K562 (cell line): ENCODE measurements around the gene TARP.

Experiments
- ATAC-seq: fragments of 200-7000 bp; cut with Tn5 transposase; 3 replicates; pipeline ENCODE4 v1.9.1; 2020; ENCODE audit warnings: moderate library complexity
- BruUV-seq: library from RNA; stranded (reverse); fragments of 400-500 nt; replicated peaks from 2 replicates; lab custom pipeline; 2021; lab: Mats Ljungman, UMichigan
- CTCF ChIA-PET: fragments of 300-600 bp; formaldehyde crosslinking; extraction: SDS; loops from one replicate; lab custom pipeline; 2021; ENCODE audit warnings: low intra/inter-chr PET ratio; lab: Yijun Ruan, JAX
- POLR2A ChIA-PET: fragments of 300-600, 350-650 bp; sonication (Branson Sonifier 250); formaldehyde crosslinking; extraction: SDS; loops from one replicate; lab custom pipeline; 2021; ENCODE audit warnings: antibody characterized with exemption, inconsistent platforms; lab: Yijun Ruan, JAX
- DNase-seq, 4 experiments: peaks; one replicate each; pipeline versions ENCODE4 v3.0.0 to v3.0.0-alpha.2; 2011 to 2018; ENCODE audit warnings: low spot score in 3 of 4, mixed read lengths in 3 of 4; ENCODE audit errors: extremely low read depth in 1 of 4
- FAIRE-seq: peaks from 2 replicates; lab custom pipeline; 2011; peaks lifted over from hg19 to GRCh38; lab: Jason Lieb, UNC
- H2AFZ ChIP-seq: 2 replicates; pipeline ENCODE4 v1.6.0; 2011; ENCODE audit warnings: low read depth, low read length, control low read depth, inconsistent platforms
- H3K27ac ChIP-seq: fragments of 200-600 bp; 3 replicates; pipeline ENCODE4 v1.8.0; 2011; ENCODE audit warnings: low read depth, mild to moderate bottlenecking, control low read depth, inconsistent platforms, low read length, moderate library complexity, mixed read lengths; ENCODE audit errors: extremely low read depth
- H3K27me3 ChIP-seq, 2 experiments: fragments of 300-600 bp in 1 of 2; 2 replicates in 1 of 2; 3 replicates in 1 of 2; pipeline versions ENCODE4 v1.6.0 to v1.8.0; 2011; ENCODE audit warnings: inconsistent platforms in 2 of 2, low read length in 2 of 2, mild to moderate bottlenecking in 1 of 2, mixed read lengths in 1 of 2, moderate library complexity in 1 of 2; ENCODE audit not compliant: control insufficient read depth in 2 of 2, insufficient read depth in 2 of 2
- H3K36me3 ChIP-seq: fragments of 300-600 bp; 3 replicates; pipeline ENCODE4 v1.8.0; 2011; ENCODE audit warnings: mild to moderate bottlenecking, low read length, inconsistent platforms; ENCODE audit not compliant: control insufficient read depth, insufficient read depth
- H3K4me1 ChIP-seq, 2 experiments: fragments of 200-600 bp in 1 of 2; replicated peaks in 1 of 2; 2 replicates in 1 of 2; 3 replicates in 1 of 2; pipeline versions ENCODE4 v1.5.1 to v1.8.0; 2011; ENCODE audit warnings: inconsistent platforms in 2 of 2, low read length in 2 of 2, mild to moderate bottlenecking in 1 of 2, mixed read lengths in 1 of 2, moderate library complexity in 1 of 2; ENCODE audit not compliant: control insufficient read depth in 2 of 2, insufficient read depth in 2 of 2
- H3K4me2 ChIP-seq: 2 replicates; pipeline ENCODE4 v1.6.1; 2011; ENCODE audit warnings: low read length, control low read depth, inconsistent platforms, mixed read lengths; ENCODE audit not compliant: insufficient read depth
- H3K4me3 ChIP-seq: fragments of 200-600 bp; sonication (generic), shearing (Covaris generic); 2 replicates; pipeline ENCODE4 v1.5.1; 2016; ENCODE audit warnings: control low read depth, inconsistent platforms
- H3K79me2 ChIP-seq: fragments of 200-600 bp; 3 replicates; pipeline ENCODE4 v1.8.0; 2011; ENCODE audit warnings: low read length, inconsistent platforms; ENCODE audit not compliant: control insufficient read depth, insufficient read depth
- H3K9ac ChIP-seq, 2 experiments: 2 replicates each; pipeline versions ENCODE4 v1.6.0 to v1.6.1; 2011; ENCODE audit warnings: low read depth in 2 of 2, low read length in 2 of 2, control low read depth in 1 of 2, inconsistent platforms in 1 of 2, mild to moderate bottlenecking in 1 of 2, mixed read lengths in 1 of 2; ENCODE audit not compliant: insufficient read depth in 1 of 2
- H3K9me1 ChIP-seq: one replicate; pipeline ENCODE4 v1.6.0; 2011; ENCODE audit warnings: inconsistent platforms, mild to moderate bottlenecking, low read length, moderate library complexity; ENCODE audit not compliant: control insufficient read depth, insufficient read depth
- H3K9me3 ChIP-seq: replicated peaks from 2 replicates; pipeline ENCODE4 v1.5.1; 2011; ENCODE audit warnings: low read depth, low read length, inconsistent platforms; ENCODE audit not compliant: control insufficient read depth, insufficient read depth
- H4K20me1 ChIP-seq: replicated peaks from 2 replicates; pipeline ENCODE4 v1.6.1; 2011; ENCODE audit warnings: low read length, inconsistent platforms, mixed read lengths; ENCODE audit not compliant: control insufficient read depth, insufficient read depth
- ARNT ChIP-seq, 2 experiments: fragments of 450-650 bp; IDR thresholded peaks; 2 replicates each; pipeline ENCODE4 v1.6.1; 2016; ENCODE audit warnings: mild to moderate bottlenecking in 1 of 2
- ASH1L ChIP-seq: fragments of 450-650 bp; IDR thresholded peaks from 2 replicates; pipeline ENCODE4 v1.6.1; 2018; ENCODE audit warnings: borderline replicate concordance, mild to moderate bottlenecking, low read depth; ENCODE audit not compliant: partially characterized antibody
- BDP1 ChIP-seq: IDR thresholded peaks from 3 replicates; pipeline ENCODE4 v1.6.1; 2011; ENCODE audit not compliant: insufficient read length, insufficient read depth
- E2F6 ChIP-seq, 2 experiments: IDR thresholded peaks; 2 replicates each; pipeline ENCODE4 v1.6.1; 2011; ENCODE audit warnings: borderline replicate concordance in 1 of 2, control low read depth in 1 of 2, low read depth in 1 of 2, low read length in 1 of 2, mild to moderate bottlenecking in 1 of 2, mixed read lengths in 1 of 2, moderate library complexity in 1 of 2; ENCODE audit not compliant: insufficient read depth in 1 of 2, insufficient read length in 1 of 2, poor library complexity in 1 of 2, severe bottlenecking in 1 of 2; ENCODE audit errors: extremely low read depth in 1 of 2
- GABPA ChIP-seq: fragments of 200-800 bp; sonication (Bioruptor generic); conservative IDR thresholded peaks from 2 replicates; pipeline ENCODE4 v1.6.1; 2016; ENCODE audit warnings: low read depth, missing genetic modification characterization, missing compliant biosample characterization
- MCM2 ChIP-seq: fragments of 450-650 bp; IDR thresholded peaks from 2 replicates; pipeline ENCODE4 v1.6.1; 2017; ENCODE audit warnings: low read depth, mild to moderate bottlenecking
- PCBP1 ChIP-seq: fragments of 200-400 bp; formaldehyde crosslinking; IDR thresholded peaks from 2 replicates; pipeline ENCODE4 v1.6.1; 2018; ENCODE audit warnings: mild to moderate bottlenecking, low read depth, low read length; ENCODE audit not compliant: poor library complexity, severe bottlenecking
- PHF21A ChIP-seq: fragments of 450-650 bp; IDR thresholded peaks from 2 replicates; pipeline ENCODE4 v1.6.1; 2017; ENCODE audit warnings: low read depth, borderline replicate concordance
- PREB ChIP-seq: sonication (generic); formaldehyde crosslinking; IDR thresholded peaks from 2 replicates; pipeline ENCODE4 v1.8.1; 2023; ENCODE audit warnings: mild to moderate bottlenecking, missing genetic modification reagents
- RBM15 ChIP-seq: fragments of 200-400 bp; formaldehyde crosslinking; IDR thresholded peaks from 2 replicates; pipeline ENCODE4 v1.6.1; 2018; ENCODE audit warnings: mild to moderate bottlenecking, low read length, moderate library complexity; ENCODE audit not compliant: insufficient read depth
- SLC30A9 ChIP-seq: fragments of 250-450 bp; sonication (Bioruptor Pico); IDR thresholded peaks from 2 replicates; pipeline ENCODE4 v1.8.0; 2022; ENCODE audit warnings: mild to moderate bottlenecking, moderate library complexity
- TFAP4 ChIP-seq: sonication (generic); formaldehyde crosslinking; IDR thresholded peaks from 2 replicates; pipeline ENCODE4 v1.8.0; 2022; ENCODE audit warnings: missing genetic modification reagents, mild to moderate bottlenecking, moderate library complexity, borderline replicate concordance
- THRA ChIP-seq: fragments of 450-650 bp; IDR thresholded peaks from 2 replicates; pipeline ENCODE4 v1.6.1; 2017; ENCODE audit warnings: mild to moderate bottlenecking, moderate library complexity
- THRB ChIP-seq: fragments of 450-650 bp; formaldehyde crosslinking; conservative IDR thresholded peaks from 2 replicates; pipeline ENCODE4 v1.4.0; 2022; ENCODE audit warnings: mild to moderate bottlenecking, missing genetic modification characterization
- ZNF280B ChIP-seq: fragments of 250-450 bp; sonication (Bioruptor Pico); IDR thresholded peaks from 2 replicates; pipeline ENCODE4 v1.5.1; 2021; ENCODE audit warnings: mild to moderate bottlenecking
- WGBS: fragments of 100-300 bp; shearing (Covaris generic); methylation state at CpG from one replicate; pipeline ENCODE4 v1.1.6; 2016; ENCODE audit warnings: low coverage, mixed read lengths; ENCODE audit not compliant: insufficient coverage; ENCODE audit errors: missing lambda C conversion rate; 5-methylcytosine and 5-hydroxymethylcytosine counted together
- in situ Hi-C: fragments of 300-500 bp; cut with MboI; formaldehyde crosslinking; loops from 4 replicates; pipeline ENCODE4 v1.15.0; 2018; ENCODE audit warnings: inconsistent platforms, mixed read lengths
- intact Hi-C: fragments of 100-400 bp; cut with micrococcal nuclease; formaldehyde crosslinking; loops from 2 replicates; pipeline ENCODE4 v1.14.2; 2022

Gene TARP

GRCh38 chr7:38308140-38308539 is 34.7 kb upstream of the TARP start:
- BruUV-seq = no TSS peak
- ChIA-PET POLR2A (interaction anchor here (0.6 to 1.8 kb wide), 8 partner anchors 9 to 1528 kb away, joined by 3 to 6 read pairs (median 4); no protein-coding TSS in a partner anchor), CTCF (no interaction called here)
- peaks cover 5 to 7% of the 10 kb centered on the region in 2 experiments for H3K4me1 ChIP-seq
- 17% methylated on average over 2 of the region's 2 CpGs for WGBS
- no peak overlapping the region for H3K4me3 ChIP-seq
- H3K79me2 ChIP-seq = peaks cover 4% of the 10 kb centered on the region; the same call in 1 of the 3 replicates
- no peak overlapping the region for H2AFZ ChIP-seq
- FAIRE-seq = no peak
- no peaks in the 10 kb centered on the region for H3K9me1 ChIP-seq
- in situ Hi-C loops = no loop called here
- no peaks in the 10 kb centered on the region for H3K36me3 ChIP-seq
- no peak overlapping the region for H3K9ac ChIP-seq
- H3K4me2 ChIP-seq = no peak overlapping the region
- H3K9me3 ChIP-seq = no peaks in the 10 kb centered on the region
- no peak for ATAC-seq
- intact Hi-C loops = no loop called here
- H3K27ac ChIP-seq = no peak overlapping the region
- DNase-seq = no peak
- H4K20me1 ChIP-seq = 0 out of 2 replicates have a peak, but pooled peaks cover 2% of the 10 kb centered on the region
- H3K27me3 ChIP-seq = peaks cover 3 to 10% of the 10 kb centered on the region in 2 experiments; a peak in 3 of 5 replicates
- no peak for TF ChIP-seq BDP1
- TF ChIP-seq SLC30A9 (CRISPR knock-in tag) = no peak
- TF ChIP-seq PREB = no peak
- TF ChIP-seq PHF21A = no peak
- TF ChIP-seq RBM15 = no peak
- no peak for TF ChIP-seq GABPA (tag)
- no peak for TF ChIP-seq THRA
- no peak for TF ChIP-seq TFAP4
- TF ChIP-seq MCM2 = no peak
- no peak for TF ChIP-seq THRB (CRISPR knock-in tag)
- no peak for TF ChIP-seq ASH1L
- TF ChIP-seq PCBP1 = no peak
- no peak for TF ChIP-seq E2F6 (IDR thresholded peaks at IDR 0.05; ENCODE audit: borderline replicate concordance in 1 of 2, extremely low read depth in 1 of 2, insufficient read depth in 1 of 2, insufficient read length in 1 of 2, low read depth in 1 of 2, low read length in 1 of 2, poor library complexity in 1 of 2, severe bottlenecking in 1 of 2)
- no peak for TF ChIP-seq ARNT (IDR thresholded peaks at IDR 0.05)
- no peak for TF ChIP-seq ZNF280B (CRISPR knock-in tag)
